Measurements from ENCODE around the gene ANAPC5. TPM values are rescaled to one million over a fixed set of nuclear protein-coding genes. Genes with fewer than 3 reads are reported as not detected.
A peak's percentile ranks its signal among the peaks of the same experiment; 100 is the strongest.

The ANAPC5 gene
- polyA plus RNA-seq, 3 donors, result 67.3 to 161 (median 114) TPM

- peak overlapping the region; percentile 72 for H3K9ac ChIP-seq (ENCODE audit: insufficient read depth, low read length, poor library complexity, severe bottlenecking)
- intact Hi-C loops (cut with micrococcal nuclease), result loop anchor here (2.0 to 10.0 kb wide), 3 partner anchors 13 to 145 kb away; no protein-coding TSS in a partner anchor
- H3K79me2 ChIP-seq (ENCODE audit: insufficient read depth, low read length), result peaks cover 81% of the 10 kb centered on the region
- TF ChIP-seq, protein P1, sequence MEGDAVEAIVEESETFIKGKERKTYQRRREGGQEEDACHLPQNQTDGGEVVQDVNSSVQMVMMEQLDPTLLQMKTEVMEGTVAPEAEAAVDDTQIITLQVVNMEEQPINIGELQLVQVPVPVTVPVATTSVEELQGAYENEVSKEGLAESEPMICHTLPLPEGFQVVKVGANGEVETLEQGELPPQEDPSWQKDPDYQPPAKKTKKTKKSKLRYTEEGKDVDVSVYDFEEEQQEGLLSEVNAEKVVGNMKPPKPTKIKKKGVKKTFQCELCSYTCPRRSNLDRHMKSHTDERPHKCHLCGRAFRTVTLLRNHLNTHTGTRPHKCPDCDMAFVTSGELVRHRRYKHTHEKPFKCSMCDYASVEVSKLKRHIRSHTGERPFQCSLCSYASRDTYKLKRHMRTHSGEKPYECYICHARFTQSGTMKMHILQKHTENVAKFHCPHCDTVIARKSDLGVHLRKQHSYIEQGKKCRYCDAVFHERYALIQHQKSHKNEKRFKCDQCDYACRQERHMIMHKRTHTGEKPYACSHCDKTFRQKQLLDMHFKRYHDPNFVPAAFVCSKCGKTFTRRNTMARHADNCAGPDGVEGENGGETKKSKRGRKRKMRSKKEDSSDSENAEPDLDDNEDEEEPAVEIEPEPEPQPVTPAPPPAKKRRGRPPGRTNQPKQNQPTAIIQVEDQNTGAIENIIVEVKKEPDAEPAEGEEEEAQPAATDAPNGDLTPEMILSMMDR (IDR thresholded peaks at IDR 0.05), result no peak
- peaks cover 0 to 3% (median 0%) of the 10 kb centered on the region in 3 donors for H3K27me3 Mint-ChIP-seq (ENCODE audit: low read depth in 3 of 3)
- peaks cover 34 to 37% of the 10 kb centered on the region in 2 donors for H3K4me1 ChIP-seq (ENCODE audit: control insufficient read depth in 1 of 2, insufficient read depth in 2 of 2, low read length in 2 of 2)
- H3K9me3 ChIP-seq (replicated peaks in 1 of 2; ENCODE audit: control insufficient read depth in 1 of 2, insufficient read depth in 1 of 2, low read length in 2 of 2), result no peaks in the 10 kb centered on the region
- no peak overlapping the region for H3K4me2 ChIP-seq (replicated peaks; ENCODE audit: extremely low read depth, low read length, poor library complexity, severe bottlenecking)
- 66% methylated on average over 7 of the region's 10 CpGs for WGBS (ENCODE audit: insufficient coverage)
- peak overlapping the region; percentile 98 to 100 (median 99) for H3K27ac Mint-ChIP-seq
- H4K20me1 ChIP-seq (ENCODE audit: insufficient read depth, low read length), result peaks cover 30% of the 10 kb centered on the region
- no peaks in the 10 kb centered on the region for H3K27me3 ChIP-seq (ENCODE audit: control insufficient read depth in 2 of 2, insufficient read depth in 2 of 2, low read length in 2 of 2)
- H3K36me3 ChIP-seq (replicated peaks in 1 of 2; ENCODE audit: control insufficient read depth in 1 of 2, insufficient read depth in 2 of 2, low read length in 2 of 2), result peaks cover 23 to 45% of the 10 kb centered on the region in 2 donors
- DNase-seq, result no peak
- H3K4me3 Mint-ChIP-seq, result no peak overlapping the region
- H3K27ac ChIP-seq (ENCODE audit: low read depth in 1 of 2, low read length in 2 of 2), result peak overlapping the region; percentile 98 to 99
- peaks cover 56 to 86% of the 10 kb centered on the region in 2 donors for H3K36me3 Mint-ChIP-seq
- peaks cover 0 to 18% (median 6%) of the 10 kb centered on the region in 7 donors for H3K9me3 Mint-ChIP-seq
- peak overlapping the region in 1 of 3 experiments; percentile 46 for H3K4me3 ChIP-seq (replicated peaks in 1 of 3; ENCODE audit: low read depth in 2 of 3, low read length in 3 of 3)
- H3K4me1 Mint-ChIP-seq, result peaks cover 50% of the 10 kb centered on the region
- H2AFZ ChIP-seq (ENCODE audit: insufficient read depth, low read depth, low read length, poor library complexity, severe bottlenecking), result no peak overlapping the region
Observed at GRCh38 chr12:121279507-121279915, 72.7 kb downstream of the ANAPC5 start.

- 96% methylated on average over 10 of the region's 13 CpGs for WGBS (ENCODE audit: insufficient coverage)
- H2AFZ ChIP-seq (ENCODE audit: insufficient read depth, low read depth, low read length, poor library complexity, severe bottlenecking), result no peak overlapping the region
- TF ChIP-seq, protein P1 (IDR thresholded peaks at IDR 0.05), result no peak
- Mint-ChIP-seq H3K27ac (peak overlapping the region; percentile 98 to 100 (median 99)), H3K4me3 (peak overlapping the region in 1 of 2 donors; percentile 71), H3K27me3 (ENCODE audit: low read depth in 3 of 3) (peaks cover 0 to 3% (median 0%) of the 10 kb centered on the region in 3 donors), H3K36me3 (peaks cover 54 to 85% of the 10 kb centered on the region in 2 donors), H3K4me1 (peaks cover 49% of the 10 kb centered on the region), H3K9me3 (peaks cover 0 to 18% (median 6%) of the 10 kb centered on the region in 7 donors)
- H3K36me3 ChIP-seq (replicated peaks in 1 of 2; ENCODE audit: control insufficient read depth in 1 of 2, insufficient read depth in 2 of 2, low read length in 2 of 2), result peaks cover 23 to 45% of the 10 kb centered on the region in 2 donors
- H3K79me2 ChIP-seq (ENCODE audit: insufficient read depth, low read length), result peaks cover 81% of the 10 kb centered on the region
- H3K27ac ChIP-seq (ENCODE audit: low read depth in 1 of 2, low read length in 2 of 2), result peak overlapping the region; percentile 98 to 99
- H3K9me3 ChIP-seq (replicated peaks in 1 of 2; ENCODE audit: control insufficient read depth in 1 of 2, insufficient read depth in 1 of 2, low read length in 2 of 2), result no peaks in the 10 kb centered on the region
- H3K4me1 ChIP-seq (ENCODE audit: control insufficient read depth in 1 of 2, insufficient read depth in 2 of 2, low read length in 2 of 2), result peaks cover 34 to 37% of the 10 kb centered on the region in 2 donors
- H3K9ac ChIP-seq (ENCODE audit: insufficient read depth, low read length, poor library complexity, severe bottlenecking), result peak overlapping the region; percentile 72
- no peak for DNase-seq
- H3K4me2 ChIP-seq (replicated peaks; ENCODE audit: extremely low read depth, low read length, poor library complexity, severe bottlenecking), result peak overlapping the region; percentile 46
- no peaks in the 10 kb centered on the region for H3K27me3 ChIP-seq (ENCODE audit: control insufficient read depth in 2 of 2, insufficient read depth in 2 of 2, low read length in 2 of 2)
- peaks cover 32% of the 10 kb centered on the region for H4K20me1 ChIP-seq (ENCODE audit: insufficient read depth, low read length)
- H3K4me3 ChIP-seq (replicated peaks in 1 of 3; ENCODE audit: low read depth in 2 of 3, low read length in 3 of 3), result peak overlapping the region in 1 of 3 experiments; percentile 46
- intact Hi-C loops (cut with micrococcal nuclease), result loop anchor here (2.0 to 10.0 kb wide), 3 partner anchors 14 to 146 kb away; no protein-coding TSS in a partner anchor
Observed at GRCh38 chr12:121279071-121279375, 73.2 kb downstream of the ANAPC5 start.
